Fibroblast of skin of right biceps (primary cell): ENCODE measurements around the gene ZCCHC3.

Experiments
- DNase-seq: peaks from one replicate; pipeline ENCODE4 v3.0.0-alpha.2; 2013

ZCCHC3 gene

GRCh38 chr20:286508-286907 is 10.9 kb upstream of the ZCCHC3 start:
- DNase-seq, result no peak

DNA sequence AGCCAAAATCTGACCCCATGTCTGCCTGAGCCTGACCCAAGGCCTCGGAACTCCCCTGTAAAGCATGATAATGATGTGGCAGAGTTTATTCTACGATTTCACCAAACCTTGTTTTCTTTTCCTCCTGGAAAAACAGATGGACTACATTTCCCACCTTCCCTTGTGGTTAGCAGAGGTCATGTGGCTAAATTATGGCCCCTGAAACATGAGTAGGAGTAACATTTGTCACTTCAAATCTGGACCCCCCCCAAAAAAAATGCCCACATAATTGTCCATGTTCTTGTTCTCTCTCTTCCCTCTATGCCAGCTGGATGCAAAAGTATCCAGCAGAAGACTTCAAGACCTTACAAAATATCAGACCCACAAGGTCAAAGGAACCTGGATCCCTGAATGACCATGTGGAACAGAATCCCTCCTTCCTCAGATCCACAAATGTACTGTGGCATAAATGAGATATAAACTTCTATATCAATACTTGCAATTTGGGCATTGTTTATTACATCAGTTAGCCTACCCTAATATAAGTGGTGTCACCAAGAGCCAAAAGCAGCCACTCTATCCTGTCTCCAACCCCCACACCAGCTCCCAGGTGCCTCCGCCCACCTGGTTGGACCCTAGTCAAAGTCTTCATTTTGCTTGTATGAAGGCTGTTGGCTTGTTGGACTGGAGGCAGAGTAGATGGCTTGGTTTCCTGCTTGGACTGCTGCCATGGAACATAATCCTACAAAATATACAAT is 8.2 kb upstream of the ZCCHC3 start:
- no peak for DNase-seq

- DNase-seq, result no peak
These were observed 7.7 kb upstream of the ZCCHC3 start for GRCh38 chr20:289693-290083.

- DNase-seq, result peak; percentile 94
These were observed 7.1 kb upstream of the ZCCHC3 start, which contains the start of gene C20orf96 for GRCh38 chr20:290084-290831. TSS of gene C20orf96 (minus strand) at chr20:290750. CDS start at chr20:290610, 140 bp downstream.

DNA sequence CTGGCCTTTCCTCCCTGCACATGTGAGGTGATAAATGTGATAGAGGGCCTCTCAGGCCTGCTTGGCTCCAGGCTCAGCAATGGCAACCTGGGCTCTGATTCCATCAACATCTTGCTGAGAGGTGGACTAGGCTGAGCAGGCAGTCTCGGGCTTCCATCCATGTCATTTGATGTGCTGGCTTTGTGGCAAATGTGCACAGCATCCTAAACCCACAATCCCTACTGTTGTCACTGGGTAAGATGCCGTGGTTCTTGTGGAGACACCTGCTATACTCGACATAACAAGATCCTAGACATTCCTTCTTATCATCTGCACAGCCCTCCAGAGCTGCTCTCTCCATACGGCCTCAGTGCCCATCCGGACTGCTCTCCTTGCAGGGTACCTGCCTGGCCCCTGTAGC is 2.8 kb upstream of the ZCCHC3 start:
- no peak for DNase-seq

- DNase-seq, result no peak
These were observed 1.6 kb upstream of the ZCCHC3 start for GRCh38 chr20:295804-296203.

- DNase-seq, result peak; percentile 75
These were observed 780 bp downstream of the ZCCHC3 start for GRCh38 chr20:297925-298775.

DNA sequence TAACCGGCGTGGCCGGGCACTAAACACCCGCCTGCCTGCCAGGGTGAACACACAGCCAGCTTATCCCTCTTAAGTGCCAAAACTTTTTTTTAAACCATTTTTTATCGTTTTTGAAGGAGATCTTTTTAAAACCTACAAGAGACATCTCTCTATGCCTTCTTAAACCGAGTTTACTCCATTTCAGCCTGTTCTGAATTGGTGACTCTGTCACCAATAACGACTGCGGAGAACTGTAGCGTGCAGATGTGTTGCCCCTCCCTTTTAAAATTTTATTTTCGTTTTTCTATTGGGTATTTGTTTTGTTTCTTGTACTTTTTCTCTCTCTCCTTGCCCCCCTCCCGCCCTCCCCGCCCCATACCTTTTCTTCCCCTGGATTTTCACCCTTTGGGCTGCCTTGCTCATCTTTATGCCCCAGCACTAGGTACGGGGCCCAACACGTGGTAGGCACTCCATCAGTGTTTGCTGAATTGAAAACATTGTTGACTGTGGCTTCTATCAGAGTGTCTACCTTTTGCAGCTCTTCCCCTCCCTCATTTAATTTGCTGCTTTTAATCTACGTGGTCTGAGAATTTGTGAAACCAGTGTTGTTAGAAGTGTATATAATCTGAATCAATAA is 1.5 kb downstream of the ZCCHC3 start:
- DNase-seq, result no peak

GRCh38 chr20:300345-300990 is 3.1 kb downstream of the ZCCHC3 start:
- DNase-seq, result no peak

GRCh38 chr20:301886-302848 is 4.8 kb downstream of the ZCCHC3 start:
- no peak for DNase-seq

GRCh38 chr20:305745-306144 is 8.4 kb downstream of the ZCCHC3 start:
- DNase-seq, result no peak

DNA sequence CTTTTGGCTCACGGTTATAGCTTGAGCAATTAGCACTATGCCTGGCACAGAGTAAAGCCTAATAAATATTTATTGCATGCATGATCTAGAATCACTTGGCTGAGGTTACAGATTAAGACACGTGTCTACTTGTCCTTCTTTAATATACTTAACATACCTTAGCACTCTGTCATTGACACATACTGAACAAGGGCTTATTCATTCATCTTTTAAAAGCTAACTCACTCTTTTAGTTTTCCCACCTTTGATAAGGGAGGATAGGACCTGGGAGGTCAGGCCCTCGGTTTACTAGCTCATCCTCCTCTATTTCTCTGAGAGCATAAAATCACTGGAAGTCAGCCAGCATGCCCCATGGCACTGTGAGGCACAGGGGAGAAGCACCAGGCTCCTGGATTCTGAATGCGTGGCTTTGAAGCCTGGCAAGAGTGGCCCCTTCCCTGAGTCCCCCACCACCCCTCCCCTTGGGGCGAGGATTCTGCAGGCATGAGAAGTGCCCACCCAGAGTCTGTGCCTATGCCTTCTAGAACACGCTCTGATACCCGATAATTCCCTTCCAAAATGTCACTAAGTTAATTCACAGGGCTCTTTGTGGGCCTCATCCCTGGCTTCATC is 11.2 kb downstream of the ZCCHC3 start:
- DNase-seq, result no peak

- DNase-seq, result peak; percentile 60
These were observed 12.0 kb downstream of the ZCCHC3 start for GRCh38 chr20:309306-309840.

DNA sequence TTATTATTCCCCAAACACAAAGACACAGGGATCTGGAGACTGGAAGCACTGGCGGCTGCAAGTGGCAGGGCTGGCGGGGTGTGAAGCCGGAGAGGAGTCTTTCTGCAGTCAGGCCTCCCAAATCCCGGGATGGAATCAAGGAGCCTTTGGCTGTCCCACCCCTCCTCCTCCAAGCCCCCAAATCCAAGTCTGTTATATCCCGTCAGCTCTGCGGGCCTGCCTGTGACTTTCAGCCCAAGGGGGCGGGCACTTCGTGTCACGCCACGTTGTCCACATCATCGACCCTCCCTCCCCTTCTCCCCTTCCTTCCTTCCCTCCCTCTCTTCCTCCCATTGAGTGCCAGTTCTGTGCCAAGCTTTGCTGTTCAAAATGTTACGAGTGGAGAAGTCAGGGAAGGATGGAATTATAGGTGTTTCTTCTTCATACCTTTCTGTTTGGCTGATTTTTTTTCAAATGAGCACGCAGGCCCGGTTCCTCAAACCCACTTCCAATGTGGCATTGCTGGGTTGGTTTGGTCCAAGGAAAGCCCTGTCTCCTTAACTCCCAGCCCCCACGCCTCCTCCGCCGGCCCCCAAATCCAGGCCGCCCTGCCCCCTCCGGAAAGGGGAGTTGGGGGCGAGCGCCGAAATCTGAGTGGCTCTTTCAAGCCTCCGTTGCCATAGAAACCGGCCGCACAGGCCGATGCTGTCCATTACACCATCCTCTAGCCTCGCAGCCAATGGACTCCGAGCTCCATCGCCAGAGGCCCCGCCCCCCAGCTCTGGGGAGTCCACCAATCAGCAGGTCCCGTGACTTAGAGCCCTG is 12.7 kb downstream of the ZCCHC3 start:
- DNase-seq, result peak; percentile 100

DNA sequence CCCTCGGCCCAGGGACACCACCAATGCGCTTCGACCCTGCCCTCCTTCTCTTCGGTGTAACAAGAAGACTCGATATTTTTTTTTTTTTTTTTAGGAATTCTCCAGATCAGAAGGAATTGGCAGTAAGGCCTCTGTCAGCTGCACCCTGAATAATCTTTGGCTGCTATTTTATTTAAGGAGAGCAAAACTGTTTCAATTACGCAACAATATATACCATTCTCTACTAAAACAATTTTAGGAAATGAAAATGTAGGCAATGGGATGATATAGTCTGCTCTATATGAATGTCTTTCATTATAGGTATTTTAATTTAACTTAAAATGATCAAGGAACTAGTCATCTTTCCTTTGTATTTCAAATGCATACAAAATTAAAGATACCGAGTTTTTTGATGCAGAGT is 13.3 kb downstream of the ZCCHC3 start:
- no peak for DNase-seq

DNA sequence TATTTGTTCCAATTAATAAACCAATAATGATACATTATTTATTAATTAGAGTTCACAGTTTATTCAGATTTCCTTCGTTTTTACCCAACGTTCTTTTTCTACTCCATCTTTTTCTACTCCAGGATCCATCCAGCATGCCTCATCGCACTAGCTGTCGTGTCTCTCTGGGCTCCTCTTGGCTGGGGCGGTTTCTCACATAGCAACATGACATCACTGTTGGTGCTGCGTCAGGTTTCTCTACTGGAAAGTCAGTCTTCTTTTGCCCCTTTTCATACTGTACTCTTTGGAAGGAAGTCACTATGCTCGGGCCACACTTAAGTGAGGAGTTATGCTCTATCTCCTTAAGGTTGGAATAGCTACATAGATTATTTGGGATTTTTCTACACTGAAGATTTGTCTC is 14.2 kb downstream of the ZCCHC3 start:
- DNase-seq, result no peak

DNA sequence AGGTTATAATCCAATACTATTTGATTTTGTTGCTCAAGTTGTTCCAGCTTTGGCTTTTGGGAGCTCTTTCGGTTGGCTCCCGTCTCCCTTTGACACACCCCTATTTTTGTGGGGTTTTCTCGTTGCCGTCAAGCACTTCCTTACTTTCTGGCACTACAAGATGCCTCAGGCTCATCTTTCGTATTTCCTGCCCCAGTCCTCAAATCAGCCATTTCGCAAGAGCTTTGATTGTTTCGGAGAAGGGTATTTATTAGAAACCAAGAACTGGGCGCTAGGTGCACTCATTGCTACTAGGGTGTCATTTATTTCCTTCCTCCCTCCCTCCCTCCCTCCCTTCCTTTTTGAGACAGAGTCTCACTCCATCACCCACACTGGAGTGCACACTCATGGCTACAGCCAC is 14.7 kb downstream of the ZCCHC3 start:
- DNase-seq, result no peak

- DNase-seq, result no peak
These were observed 15.5 kb downstream of the ZCCHC3 start for GRCh38 chr20:312866-313265.

- DNase-seq, result no peak
These were observed 16.0 kb downstream of the ZCCHC3 start for GRCh38 chr20:313402-313801.

- peak; percentile 65 for DNase-seq
These were observed 16.6 kb downstream of the ZCCHC3 start for GRCh38 chr20:313948-314347.
